Kidney epithelial cell (primary cell): ENCODE data around the gene FEZF2. TPM values are rescaled to one million over a fixed set of nuclear protein-coding genes. Genes with fewer than 3 reads are reported as not detected.

Source experiments
- DNase-seq: peaks from one replicate; pipeline ENCODE4 v3.0.0-alpha.2; 2010; ENCODE audit warnings: low read depth
- H3K27me3 ChIP-seq: 2 replicates; pipeline ENCODE4 v1.6.0; 2011; ENCODE audit warnings: low read length; ENCODE audit not compliant: control insufficient read depth, insufficient read depth
- H3K36me3 ChIP-seq: 2 replicates; pipeline ENCODE4 v1.5.1; 2011; ENCODE audit warnings: low read length; ENCODE audit not compliant: control insufficient read depth, insufficient read depth
- H3K4me3 ChIP-seq: 2 replicates; pipeline ENCODE4 v1.5.1; 2011; ENCODE audit warnings: low read depth, mild to moderate bottlenecking, control low read depth, low read length
- CTCF ChIP-seq: IDR thresholded peaks from 2 replicates; pipeline ENCODE4 v1.5.1; 2011; ENCODE audit warnings: mild to moderate bottlenecking, moderate library complexity, low read length, control low read depth, inconsistent platforms; ENCODE audit not compliant: insufficient read depth, poor library complexity, severe bottlenecking
- total RNA-seq: library from RNA; depleted of rRNA; stranded (reverse); fragments of >200 nt; gene quantifications from 2 replicates; pipeline ENCODE4 v1.2.3, GENCODE V29; 2015

The FEZF2 gene
- total RNA-seq, 1 donor from 2014 or later = not detected

GRCh38 chr3:62332835-62333244 lies 40.5 kb downstream of the FEZF2 start:
- no peak for DNase-seq
- TF ChIP-seq CTCF = peak; percentile 41
- H3K4me3 ChIP-seq = no peak overlapping the region
- H3K27me3 ChIP-seq = no peaks in the 10 kb centered on the region
- no peaks in the 10 kb centered on the region for H3K36me3 ChIP-seq

- Histone ChIP-seq H3K27me3 (no peaks in the 10 kb centered on the region), H3K36me3 (no peaks in the 10 kb centered on the region), H3K4me3 (no peak overlapping the region)
- no peak for DNase-seq
- TF ChIP-seq CTCF = no peak
These were observed 41.3 kb downstream of the FEZF2 start for GRCh38 chr3:62332017-62332416.

- Histone ChIP-seq H3K36me3 (no peaks in the 10 kb centered on the region), H3K4me3 (no peak overlapping the region), H3K27me3 (no peaks in the 10 kb centered on the region)
- DNase-seq = no peak
- TF ChIP-seq CTCF = no peak
These were observed 43.4 kb downstream of the FEZF2 start for GRCh38 chr3:62329971-62330370.

- H3K4me3 ChIP-seq = no peak overlapping the region
- no peak for TF ChIP-seq CTCF
- H3K27me3 ChIP-seq = no peaks in the 10 kb centered on the region
- DNase-seq = no peak
- H3K36me3 ChIP-seq = no peaks in the 10 kb centered on the region
These were observed 47.5 kb downstream of the FEZF2 start for GRCh38 chr3:62325896-62326295.

GRCh38 chr3:62323241-62323640 lies 50.1 kb downstream of the FEZF2 start:
- Histone ChIP-seq H3K27me3 (no peaks in the 10 kb centered on the region), H3K4me3 (no peak overlapping the region), H3K36me3 (no peaks in the 10 kb centered on the region)
- no peak for DNase-seq
- no peak for TF ChIP-seq CTCF
